GM19238 (cell line): Measurements from ENCODE around the gene UHRF2.
"Not testable (repeated sequence)": the region's sequence is repeated elsewhere in the genome, so short reads cannot be mapped to it uniquely, and the experiment has no call there.

Source experiments
- DNase-seq: peaks from one replicate; pipeline ENCODE4 v3.0.0; 2011; ENCODE audit warnings: low spot score; ENCODE audit not compliant: insufficient read length

Gene UHRF2

GRCh38 chr9:6428940-6429889, 16.2 kb downstream of the UHRF2 start:
- no peak for DNase-seq

- DNase-seq = no peak
Measured at GRCh38 chr9:6431038-6431437, 18.0 kb downstream of the UHRF2 start.

- no peak for DNase-seq
Measured at GRCh38 chr9:6433410-6433809, 20.4 kb downstream of the UHRF2 start.

- no peak for DNase-seq
Measured at GRCh38 chr9:6439051-6439703, 26.2 kb downstream of the UHRF2 start.

GRCh38 chr9:6440405-6440804, 27.4 kb downstream of the UHRF2 start:
- DNase-seq = no peak

- no peak for DNase-seq
Measured at GRCh38 chr9:6441269-6441668, 28.3 kb downstream of the UHRF2 start.

- no peak for DNase-seq
Measured at GRCh38 chr9:6443661-6444060, 30.7 kb downstream of the UHRF2 start.

- DNase-seq = no peak
Measured at GRCh38 chr9:6444128-6444527, 31.1 kb downstream of the UHRF2 start.

GRCh38 chr9:6449086-6449485, 36.1 kb downstream of the UHRF2 start:
- DNase-seq = no peak

GRCh38 chr9:6449645-6450044, 36.6 kb downstream of the UHRF2 start:
- no peak for DNase-seq

GRCh38 chr9:6450641-6451375, 37.8 kb downstream of the UHRF2 start:
- DNase-seq = no peak

GRCh38 chr9:6455292-6455691, 42.3 kb downstream of the UHRF2 start:
- not testable (repeated sequence) for DNase-seq

GRCh38 chr9:6458704-6459103, 45.7 kb downstream of the UHRF2 start:
- not testable (repeated sequence) for DNase-seq

GRCh38 chr9:6459718-6460117, 46.7 kb downstream of the UHRF2 start:
- no peak for DNase-seq

- no peak for DNase-seq
Measured at GRCh38 chr9:6460189-6460768, 47.3 kb downstream of the UHRF2 start.

GRCh38 chr9:6461619-6462018, 48.6 kb downstream of the UHRF2 start:
- no peak for DNase-seq

GRCh38 chr9:6467006-6467625, 54.1 kb downstream of the UHRF2 start:
- no peak for DNase-seq

GRCh38 chr9:6471231-6471850, 58.3 kb downstream of the UHRF2 start:
- no peak for DNase-seq

- no peak for DNase-seq
Measured at GRCh38 chr9:6473151-6473550, 60.2 kb downstream of the UHRF2 start.

- DNase-seq = no peak
Measured at GRCh38 chr9:6479959-6480358, 67.0 kb downstream of the UHRF2 start.

- DNase-seq = no peak
Measured at GRCh38 chr9:6484210-6484609, 71.2 kb downstream of the UHRF2 start.
